NCI-H146 (cell line): ENCODE data around the gene CAPN5.

Experiments
- DNase-seq: peaks from one replicate; lab custom pipeline; 2025; lab: John Stamatoyannopoulos, UW

Gene CAPN5

GRCh38 chr11:77082838-77083565 lies 16.2 kb downstream of the CAPN5 start:
- no peak for DNase-seq

- DNase-seq: no peak
Measured at GRCh38 chr11:77083566-77084245, 16.9 kb downstream of the CAPN5 start.

GRCh38 chr11:77084581-77085191 lies 17.9 kb downstream of the CAPN5 start:
- no peak for DNase-seq

GRCh38 chr11:77085652-77086051 lies 18.9 kb downstream of the CAPN5 start:
- DNase-seq: no peak

GRCh38 chr11:77086521-77087472 lies 20.0 kb downstream of the CAPN5 start:
- DNase-seq: no peak

- no peak for DNase-seq
Measured at GRCh38 chr11:77087723-77088225, 21.0 kb downstream of the CAPN5 start.

GRCh38 chr11:77088236-77089003 lies 21.6 kb downstream of the CAPN5 start:
- no peak for DNase-seq

- DNase-seq: no peak
Measured at GRCh38 chr11:77089004-77089545, 22.3 kb downstream of the CAPN5 start.

GRCh38 chr11:77090046-77090372 lies 23.2 kb downstream of the CAPN5 start:
- DNase-seq: no peak

- no peak for DNase-seq
Measured at GRCh38 chr11:77090373-77091111, 23.8 kb downstream of the CAPN5 start.

GRCh38 chr11:77091146-77091940 lies 24.6 kb downstream of the CAPN5 start:
- peak; percentile 83 for DNase-seq

GRCh38 chr11:77092382-77092781 lies 25.6 kb downstream of the CAPN5 start:
- no peak for DNase-seq

- DNase-seq: no peak
Measured at GRCh38 chr11:77093056-77093891, 26.5 kb downstream of the CAPN5 start.

GRCh38 chr11:77093987-77094840 lies 27.4 kb downstream of the CAPN5 start:
- no peak for DNase-seq

- no peak for DNase-seq
Measured at GRCh38 chr11:77094841-77095365, 28.1 kb downstream of the CAPN5 start.

GRCh38 chr11:77095551-77096490 lies 29.1 kb downstream of the CAPN5 start:
- no peak for DNase-seq
